NCI-H460 (cell line): ENCODE data around the gene MPPED1. TPM values are rescaled to one million over a fixed set of nuclear protein-coding genes. Genes with fewer than 3 reads are reported as not detected.

Source experiments
- DNase-seq: peaks from one replicate; pipeline ENCODE4 v3.0.0-alpha.2; 2016; ENCODE audit warnings: low read depth; ENCODE audit errors: extremely low read depth
- total RNA-seq: library from RNA; depleted of rRNA; stranded (reverse); fragments of >200 nt; shearing (Covaris generic); gene quantifications from 2 replicates; pipeline ENCODE4 v1.2.3, GENCODE V29; 2014

The MPPED1 gene
- total RNA-seq, 1 experiment from 2014 or later = not detected

GRCh38 chr22:43409800-43410199, 2.0 kb upstream of the MPPED1 start:
- no peak for DNase-seq

- DNase-seq = no peak
These were observed 560 bp upstream of the MPPED1 start for GRCh38 chr22:43411040-43411868.

GRCh38 chr22:43412808-43413795, 1.3 kb downstream of the MPPED1 start:
- no peak for DNase-seq

- DNase-seq = no peak
These were observed 2.0 kb downstream of the MPPED1 start for GRCh38 chr22:43413826-43414225.

- DNase-seq = no peak
These were observed 3.9 kb downstream of the MPPED1 start for GRCh38 chr22:43415681-43416080.

- no peak for DNase-seq
These were observed 5.7 kb downstream of the MPPED1 start for GRCh38 chr22:43417555-43417954.

- no peak for DNase-seq
These were observed 6.4 kb downstream of the MPPED1 start for GRCh38 chr22:43418079-43418825.

- no peak for DNase-seq
These were observed 7.7 kb downstream of the MPPED1 start for GRCh38 chr22:43419371-43420080.

GRCh38 chr22:43421046-43421665, 9.3 kb downstream of the MPPED1 start:
- no peak for DNase-seq

- no peak for DNase-seq
These were observed 10.3 kb downstream of the MPPED1 start for GRCh38 chr22:43421914-43422615.

- no peak for DNase-seq
These were observed 11.2 kb downstream of the MPPED1 start for GRCh38 chr22:43423046-43423445.

- DNase-seq = no peak
These were observed 12.4 kb downstream of the MPPED1 start for GRCh38 chr22:43424201-43424600.

GRCh38 chr22:43424666-43425630, 13.1 kb downstream of the MPPED1 start:
- DNase-seq = no peak

GRCh38 chr22:43425976-43426785, 14.4 kb downstream of the MPPED1 start:
- no peak for DNase-seq

GRCh38 chr22:43426816-43427215, 15.0 kb downstream of the MPPED1 start:
- no peak for DNase-seq

GRCh38 chr22:43427296-43428004, 15.6 kb downstream of the MPPED1 start:
- no peak for DNase-seq
